GM19455 (cell line): ENCODE measurements around the gene SRPX.

Experiments used
- ATAC-seq: cut with Tn5 transposase; IDR thresholded peaks from one replicate; pipeline ENCODE4 v1.9.1; 2021; ENCODE audit not compliant: unreplicated experiment

SRPX gene

DNA sequence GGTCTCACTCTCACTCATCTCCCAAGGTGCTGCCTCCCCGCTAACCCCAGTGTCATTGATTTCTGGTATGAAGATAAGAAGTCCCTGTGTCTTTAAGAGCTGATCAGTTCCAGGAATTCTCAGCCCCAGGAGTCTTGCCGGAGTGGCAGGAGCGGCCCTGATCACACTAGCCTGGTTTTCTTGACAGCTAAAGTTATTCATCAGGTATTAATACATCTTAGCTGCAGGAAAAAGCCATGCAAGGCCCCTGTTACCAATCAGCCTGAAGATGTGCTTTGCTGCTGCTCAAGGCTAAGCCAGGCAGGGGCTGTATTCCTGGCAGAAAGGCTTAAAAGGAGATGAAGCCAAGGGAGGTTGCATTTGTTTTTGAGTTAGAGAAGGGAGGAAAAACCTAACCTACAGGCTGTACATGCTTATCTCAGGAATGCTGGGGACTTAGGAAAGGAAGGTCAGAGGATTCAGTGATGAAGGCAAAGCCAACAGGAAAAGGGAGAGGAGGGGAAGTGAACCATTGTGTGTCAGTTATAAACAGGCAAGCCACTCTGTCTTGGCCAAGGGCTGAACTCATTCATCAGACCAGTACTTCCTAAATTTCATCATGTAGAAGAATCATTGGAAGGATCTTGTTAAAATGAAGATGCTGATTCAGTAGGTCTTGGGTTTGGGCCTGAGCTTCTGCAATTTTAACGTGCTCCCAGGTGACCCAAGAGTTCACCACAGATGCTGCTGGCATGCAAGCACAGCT is 8.6 kb downstream of the SRPX start:
- no peak for ATAC-seq

DNA sequence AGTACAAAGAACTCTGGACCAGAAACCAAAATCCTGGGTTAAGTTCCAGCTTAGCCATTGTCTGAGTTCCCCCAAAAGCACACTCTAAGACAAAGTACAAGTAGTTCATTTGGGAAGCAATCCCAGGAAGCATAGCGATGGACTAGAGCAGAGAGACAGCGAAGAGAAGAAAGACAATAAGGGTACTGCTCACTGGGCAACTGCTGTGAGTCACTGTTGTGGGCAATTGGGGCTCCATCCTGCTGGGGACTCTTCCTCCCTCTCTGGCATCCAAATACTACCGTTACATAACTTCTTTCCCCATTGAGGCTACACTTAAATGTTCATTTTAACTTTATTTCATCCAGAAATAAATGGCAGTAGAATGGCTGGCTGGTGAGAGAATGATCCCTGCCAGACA is 14.1 kb downstream of the SRPX start:
- ATAC-seq = no peak

DNA sequence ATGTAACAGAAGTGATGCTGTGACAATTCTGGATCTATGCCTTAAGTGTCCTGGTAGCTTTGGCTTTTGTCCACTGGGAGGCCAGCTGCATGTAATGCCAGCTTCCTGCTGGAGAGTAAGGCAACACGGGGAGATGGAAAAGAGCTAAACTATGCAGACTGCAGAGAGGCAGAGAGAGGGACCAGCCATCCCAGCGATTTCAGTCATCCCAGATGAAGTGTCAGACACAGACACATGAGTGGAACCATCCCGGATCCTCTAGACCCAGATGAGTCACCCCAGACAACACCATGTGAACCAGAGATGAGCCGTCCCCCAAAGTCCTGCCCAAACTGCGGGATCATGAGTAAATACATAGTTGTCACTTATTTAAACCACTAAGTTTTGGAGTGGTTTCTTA is 14.6 kb downstream of the SRPX start:
- no peak for ATAC-seq

DNA sequence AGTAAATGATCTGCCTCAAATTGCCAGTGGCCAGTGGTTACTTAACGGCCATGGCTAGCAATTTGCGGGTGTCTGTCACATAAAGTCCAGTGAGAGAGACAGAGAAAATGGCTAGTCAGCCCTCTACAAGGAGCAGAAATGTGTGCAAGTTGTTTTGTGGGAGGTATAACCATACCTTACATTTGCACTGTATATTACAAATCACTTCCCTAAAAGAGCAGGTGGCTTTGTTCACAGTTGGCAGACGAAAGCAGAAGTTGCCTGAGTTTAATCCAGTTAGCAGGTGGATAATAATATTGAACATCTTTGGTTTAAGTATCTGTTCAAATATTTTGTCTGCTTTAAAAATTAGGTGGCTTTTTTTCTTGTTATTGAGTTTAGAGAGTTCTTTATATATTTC is 15.6 kb downstream of the SRPX start:
- ATAC-seq = no peak

DNA sequence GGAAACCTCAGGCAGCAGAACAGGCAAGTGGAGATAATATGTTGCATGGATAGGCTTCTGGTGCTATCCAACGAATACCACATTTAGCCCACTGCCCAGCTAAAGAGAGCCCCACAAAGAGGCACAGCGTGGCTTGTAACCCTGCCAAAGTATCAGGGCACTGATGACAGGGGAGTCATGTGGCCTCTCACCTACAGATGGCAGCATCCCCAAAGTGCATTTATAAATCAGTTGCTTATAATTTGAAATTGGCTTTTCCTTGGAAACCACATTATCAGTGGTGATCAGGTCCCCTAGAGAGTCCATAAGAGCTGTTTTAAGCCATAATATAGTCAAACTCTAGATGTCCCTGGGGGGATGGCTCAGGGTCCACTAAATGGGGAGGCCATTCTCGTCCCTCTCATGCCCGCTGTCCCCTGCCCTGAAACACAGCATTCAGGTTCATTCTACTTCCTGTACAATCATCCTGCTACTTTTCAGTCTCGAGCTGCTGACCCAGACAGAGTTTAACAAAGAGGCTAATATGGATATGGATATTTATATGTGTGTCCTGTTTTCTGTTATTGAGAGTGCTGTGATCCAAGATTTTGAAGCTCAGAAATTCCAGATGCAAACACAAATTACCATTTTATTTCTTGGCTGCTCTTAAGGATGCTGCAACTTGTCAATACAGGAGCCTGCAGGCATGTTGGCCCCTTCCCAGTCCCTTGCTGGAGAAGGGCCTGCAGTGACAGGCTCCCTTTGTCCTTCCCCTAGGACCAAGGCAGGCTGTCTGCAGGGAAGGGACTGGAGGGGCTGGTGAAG is 28.5 kb downstream of the SRPX start:
- no peak for ATAC-seq

DNA sequence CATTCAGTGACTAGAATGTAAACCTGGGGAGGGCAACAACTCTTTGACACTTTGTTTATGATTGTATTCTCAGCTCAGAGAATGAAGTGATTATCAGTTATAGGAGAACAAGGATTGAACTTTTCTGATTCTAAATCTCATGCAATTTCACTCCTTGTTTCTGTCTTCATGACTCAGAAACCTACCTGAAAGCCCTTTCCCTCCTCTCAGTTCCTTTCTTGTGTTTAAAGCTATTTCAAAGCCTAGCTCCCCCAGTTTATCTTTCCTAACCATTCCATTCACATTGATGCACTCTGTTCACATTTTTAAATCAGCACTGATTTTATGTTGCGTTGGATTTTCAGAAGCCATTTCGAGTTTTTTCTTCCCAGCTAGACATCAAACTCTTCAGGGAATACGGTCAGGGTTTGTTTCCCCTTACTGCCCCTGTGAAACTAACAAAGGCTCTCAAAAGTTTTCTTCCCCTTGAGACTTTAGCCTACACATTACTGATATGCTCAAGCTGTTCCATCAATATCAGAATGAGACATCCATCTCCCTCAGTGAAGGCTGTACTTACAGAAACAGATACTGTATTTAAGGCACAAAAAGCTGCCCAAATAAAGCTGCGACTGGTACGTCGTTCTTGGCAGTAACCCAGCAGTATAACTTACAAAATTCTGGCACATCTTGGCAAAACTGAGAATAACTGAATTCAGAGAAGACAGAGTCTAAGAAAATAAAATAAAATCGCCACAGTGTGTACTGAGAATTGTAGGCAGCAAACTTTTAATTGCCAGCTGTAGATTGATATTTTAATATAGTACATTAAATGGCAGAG is 31.0 kb downstream of the SRPX start:
- no peak for ATAC-seq

DNA sequence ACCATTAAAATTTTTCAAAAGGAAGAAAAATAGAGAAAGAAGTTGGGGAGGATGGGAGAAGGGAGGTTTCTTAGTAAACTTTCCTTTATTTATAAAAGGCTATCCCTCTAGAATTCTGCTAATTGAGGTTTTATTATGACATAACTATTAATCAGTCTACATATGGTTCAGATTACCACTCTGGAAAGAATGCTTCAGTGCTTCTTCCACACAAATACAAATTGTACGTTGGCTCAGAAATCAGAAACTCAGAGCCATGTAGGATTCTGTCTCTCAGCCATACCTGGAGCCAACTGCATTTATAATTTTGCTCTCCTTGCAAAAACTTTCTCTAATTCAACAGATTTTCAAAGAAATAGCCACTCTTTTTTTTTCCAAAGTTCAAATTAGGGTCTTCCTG is 37.1 kb downstream of the SRPX start:
- ATAC-seq = no peak

DNA sequence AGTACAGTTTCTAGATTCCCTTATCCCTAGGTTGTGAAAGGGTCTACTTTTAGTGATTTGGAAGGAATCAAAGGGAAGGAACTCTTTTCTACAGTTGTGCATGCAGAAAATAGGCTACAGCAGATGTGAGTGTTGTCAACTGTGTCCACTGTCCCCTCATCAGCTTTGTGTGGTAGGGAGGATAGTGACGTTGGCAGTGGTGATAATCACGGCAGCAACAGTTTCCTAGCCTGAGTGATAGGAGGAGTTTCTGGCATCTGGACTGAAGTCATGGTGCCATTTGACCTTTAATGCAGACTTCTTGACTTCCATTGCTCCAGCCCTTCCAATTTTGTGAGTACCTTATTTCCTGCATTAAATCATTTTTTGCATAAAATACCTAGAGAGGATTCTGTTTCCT is 39.3 kb downstream of the SRPX start:
- no peak for ATAC-seq

DNA sequence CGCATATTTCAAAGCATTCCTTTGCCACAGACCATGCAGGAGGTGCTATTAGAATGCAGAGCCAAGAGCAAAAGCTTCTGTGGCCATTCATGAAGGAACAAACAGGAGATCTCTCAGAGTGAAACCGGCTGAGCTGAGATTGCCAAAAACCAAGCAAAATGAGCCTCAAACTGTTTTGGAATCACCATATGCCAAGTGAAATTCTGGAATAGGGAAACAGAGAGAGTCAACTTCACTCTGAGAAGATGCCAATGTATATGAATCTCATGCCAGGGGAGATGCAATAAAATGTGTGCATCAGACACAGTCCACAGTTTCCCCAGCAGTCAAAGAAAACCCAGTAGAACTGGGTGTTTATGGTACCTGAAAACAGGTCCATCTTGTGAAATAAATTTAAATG is 42.3 kb downstream of the SRPX start:
- ATAC-seq = no peak

DNA sequence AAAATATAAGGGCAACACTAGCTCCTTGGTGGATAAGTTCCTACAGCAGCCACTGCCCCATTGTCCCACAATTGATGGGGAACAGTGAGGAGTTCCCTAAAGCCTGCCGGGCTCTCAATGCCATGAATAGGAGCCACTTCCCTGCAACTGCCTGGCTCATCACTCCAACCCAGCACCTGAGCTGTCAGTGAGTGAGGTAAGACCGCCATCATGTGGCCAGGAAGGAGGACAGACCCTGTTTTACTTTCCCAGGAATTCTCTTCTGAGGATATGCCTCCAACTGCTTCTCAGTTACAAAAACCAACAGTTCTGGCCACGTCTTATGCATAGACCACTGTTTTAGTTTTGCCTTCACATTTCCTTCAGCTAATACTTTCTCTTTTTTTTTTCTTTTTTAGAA is 45.5 kb downstream of the SRPX start:
- ATAC-seq = no peak

DNA sequence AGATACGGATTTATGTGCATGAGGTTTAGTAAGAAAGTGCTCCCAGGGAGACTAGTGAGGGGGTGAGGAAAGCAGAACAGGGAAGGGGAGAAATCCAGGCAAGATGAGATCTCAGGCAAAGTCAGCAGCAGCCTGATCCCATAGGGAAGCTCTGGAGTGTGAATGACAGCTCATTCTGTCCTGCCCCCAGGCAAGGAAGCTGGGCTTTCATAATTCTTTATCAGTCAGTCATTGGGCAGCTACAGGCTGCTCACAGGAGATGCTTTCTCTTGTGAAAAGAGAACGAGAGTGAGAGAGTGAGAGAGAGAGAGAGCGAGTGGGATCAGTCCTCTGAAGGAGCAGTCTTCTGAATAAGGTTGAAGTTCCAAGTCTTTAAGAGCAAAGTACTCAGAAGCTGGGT is 48.1 kb downstream of the SRPX start:
- ATAC-seq = no peak

DNA sequence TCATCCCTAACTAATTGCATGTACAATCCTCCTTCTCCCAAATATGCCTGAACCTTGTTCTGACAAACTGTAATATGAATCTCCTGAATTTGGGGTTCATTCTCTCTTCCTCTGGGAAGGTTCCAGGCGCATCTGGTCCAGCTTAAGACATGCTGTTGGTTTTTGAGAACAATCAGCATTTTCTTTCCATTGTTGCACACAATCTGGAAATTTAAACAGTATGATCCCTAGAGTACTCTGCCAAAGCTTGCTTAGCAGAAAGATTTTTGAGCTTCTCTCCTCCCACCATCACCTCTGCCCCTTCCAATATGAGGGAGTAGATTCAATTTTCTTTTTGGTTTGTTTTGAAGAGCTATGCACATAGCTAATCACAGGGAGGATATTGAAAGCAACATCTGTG is 50.1 kb downstream of the SRPX start:
- ATAC-seq = no peak

DNA sequence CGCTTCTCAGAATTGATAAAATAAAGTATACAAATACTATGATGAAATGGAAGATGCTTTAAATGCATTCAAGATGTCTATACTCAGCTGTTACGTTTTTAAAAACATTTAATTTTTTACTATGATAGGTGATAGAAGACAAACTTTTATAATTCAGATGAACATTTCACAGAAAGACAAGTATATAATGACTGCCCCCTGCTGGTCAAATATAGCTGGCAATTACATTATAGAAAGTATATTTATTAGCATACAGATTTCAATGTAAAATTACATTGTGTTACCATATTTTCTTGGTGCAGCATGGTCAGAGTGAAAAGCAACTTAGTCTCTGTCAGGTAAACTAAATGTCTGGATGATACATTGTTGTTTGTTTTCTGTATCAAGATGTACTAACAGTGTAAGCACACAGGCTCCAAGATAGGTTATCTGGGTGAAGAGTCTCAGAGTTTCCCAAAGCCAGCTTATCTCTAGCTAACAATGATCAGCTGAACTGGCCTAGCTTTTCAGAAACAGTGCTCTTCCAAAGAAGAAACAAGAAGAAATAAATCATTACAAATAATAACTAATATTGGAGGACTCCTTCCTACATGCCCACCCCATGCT is 54.1 kb downstream of the SRPX start:
- no peak for ATAC-seq

DNA sequence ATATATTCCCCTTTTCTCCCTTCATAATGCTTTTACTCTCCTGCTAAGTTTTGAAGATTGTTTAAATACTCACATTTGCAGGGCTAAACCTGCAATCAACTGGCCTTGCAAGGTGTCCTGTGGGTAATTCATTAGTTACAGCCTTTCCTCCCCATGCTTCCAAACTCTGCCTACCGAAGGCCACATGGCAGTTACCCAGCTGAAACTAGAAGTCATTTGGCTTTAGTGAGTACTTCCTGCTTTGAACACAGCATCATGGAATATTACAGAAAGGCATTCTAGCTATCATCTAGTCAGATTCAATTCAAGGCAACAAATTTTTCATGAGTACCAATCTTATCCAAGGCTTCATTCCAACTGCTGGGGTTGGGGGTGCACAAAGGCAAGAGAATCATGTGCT is 55.6 kb downstream of the SRPX start:
- ATAC-seq = no peak

DNA sequence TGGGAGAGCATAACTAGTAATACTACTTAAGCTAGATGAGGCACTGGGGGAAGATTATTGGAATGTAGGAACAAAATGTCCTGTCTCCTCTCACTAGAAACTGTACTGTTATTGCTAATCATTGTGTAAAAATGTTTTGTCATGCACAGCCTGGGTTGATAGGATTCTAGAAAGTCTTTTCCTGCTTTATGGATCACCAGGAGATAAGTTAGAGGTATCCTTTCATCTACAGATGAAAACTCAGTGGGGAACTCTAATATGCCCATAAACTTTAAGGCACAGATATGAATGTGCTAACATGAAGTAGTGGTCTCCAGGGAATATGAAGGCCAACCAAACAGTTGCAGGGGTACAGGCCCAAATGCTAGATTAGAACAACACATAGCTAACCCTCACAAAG is 57.5 kb downstream of the SRPX start:
- ATAC-seq = no peak

DNA sequence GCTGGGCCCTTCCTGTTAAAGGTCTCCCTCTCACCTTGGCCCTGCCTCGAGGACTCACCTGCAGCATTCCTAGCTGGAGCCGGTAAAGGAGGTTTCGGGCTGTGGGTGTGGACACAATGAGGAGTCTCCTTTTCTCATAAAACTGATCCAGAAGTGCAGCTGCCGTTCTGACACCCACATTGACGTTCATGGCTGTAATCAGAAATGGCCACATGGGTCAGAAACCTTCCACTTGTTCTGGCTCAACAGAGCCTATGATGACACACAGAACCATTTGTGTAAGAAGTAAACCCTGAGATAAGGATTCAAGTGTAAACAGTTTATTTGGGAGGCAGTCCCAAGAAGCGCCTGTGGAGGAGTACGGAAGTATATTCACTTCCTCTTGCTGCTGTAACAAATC is 63.8 kb downstream of the SRPX start:
- ATAC-seq = no peak

DNA sequence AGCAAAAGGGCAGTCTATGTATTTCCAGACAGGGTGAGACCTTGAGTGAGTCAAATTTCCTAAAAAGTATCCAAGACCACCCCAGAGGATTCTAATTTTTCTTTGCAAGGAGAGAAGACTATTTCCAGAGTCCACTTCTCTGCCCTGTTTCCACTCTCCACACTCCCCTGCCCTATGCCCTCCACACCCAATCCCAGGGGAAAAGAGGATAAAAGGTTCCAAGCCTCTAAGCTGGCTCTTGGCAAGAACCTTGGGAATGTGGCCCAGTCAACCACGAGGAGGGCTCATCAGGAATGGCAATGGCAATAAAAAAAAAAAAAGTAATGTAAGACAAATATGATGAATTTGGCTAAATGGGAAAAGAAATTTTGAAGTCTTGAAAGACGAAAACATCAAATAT is 65.9 kb downstream of the SRPX start:
- no peak for ATAC-seq

DNA sequence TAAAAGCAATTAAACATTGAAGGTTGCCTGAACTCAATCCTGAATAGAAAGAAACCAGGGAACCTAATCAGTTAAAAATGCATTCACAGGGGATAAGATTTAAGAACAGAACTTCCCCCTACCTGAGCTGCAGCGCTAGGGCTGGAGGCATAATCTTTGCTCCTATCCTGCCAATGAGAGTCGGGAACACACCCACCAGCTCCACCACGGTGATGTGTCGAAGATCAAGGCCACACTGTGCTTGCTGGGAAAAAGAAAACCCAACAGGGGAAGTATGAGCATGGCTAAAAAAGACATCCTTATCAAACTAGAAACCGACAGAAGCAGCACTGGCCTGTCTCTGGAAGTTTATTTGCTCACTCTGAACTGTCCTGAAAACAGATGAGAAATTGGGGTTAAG is 66.3 kb downstream of the SRPX start:
- no peak for ATAC-seq

DNA sequence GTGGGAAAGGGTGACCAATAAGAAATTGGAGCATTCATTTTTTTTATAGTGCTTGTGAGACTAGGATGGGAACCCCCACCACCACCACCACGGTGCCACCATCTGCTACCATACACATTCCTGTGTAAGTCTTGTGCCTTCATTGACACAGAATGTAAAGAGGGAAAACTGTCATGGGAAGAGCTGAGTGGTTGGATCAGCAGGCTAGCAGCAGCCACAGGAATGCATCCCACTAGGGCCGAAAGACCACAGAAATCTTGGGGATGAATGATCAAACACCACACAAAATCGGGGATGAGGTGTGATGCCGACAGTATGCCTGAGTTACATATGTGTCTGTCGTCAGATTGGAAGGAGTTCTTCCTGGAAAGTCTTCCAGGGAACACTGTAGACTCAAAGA is 69.2 kb downstream of the SRPX start:
- ATAC-seq = no peak

DNA sequence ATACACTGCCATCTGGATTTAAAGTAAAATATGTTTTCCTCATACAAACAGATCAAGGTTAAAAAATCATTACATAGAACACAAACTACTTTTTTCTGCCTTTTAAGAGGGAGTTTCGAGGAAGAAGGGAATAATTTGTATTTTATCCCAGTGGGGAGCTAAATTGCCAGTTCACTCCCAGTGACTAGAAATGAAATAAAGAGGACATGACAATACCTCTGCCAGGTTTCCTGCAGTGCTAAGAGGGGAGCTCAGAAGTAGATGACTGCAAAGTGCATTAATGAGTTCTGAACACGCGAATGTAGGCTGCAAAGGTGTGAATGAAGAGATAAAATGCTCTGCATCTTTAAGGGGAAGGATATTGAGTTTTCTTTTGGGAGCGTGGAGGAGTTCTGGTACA is 69.7 kb downstream of the SRPX start:
- no peak for ATAC-seq

DNA sequence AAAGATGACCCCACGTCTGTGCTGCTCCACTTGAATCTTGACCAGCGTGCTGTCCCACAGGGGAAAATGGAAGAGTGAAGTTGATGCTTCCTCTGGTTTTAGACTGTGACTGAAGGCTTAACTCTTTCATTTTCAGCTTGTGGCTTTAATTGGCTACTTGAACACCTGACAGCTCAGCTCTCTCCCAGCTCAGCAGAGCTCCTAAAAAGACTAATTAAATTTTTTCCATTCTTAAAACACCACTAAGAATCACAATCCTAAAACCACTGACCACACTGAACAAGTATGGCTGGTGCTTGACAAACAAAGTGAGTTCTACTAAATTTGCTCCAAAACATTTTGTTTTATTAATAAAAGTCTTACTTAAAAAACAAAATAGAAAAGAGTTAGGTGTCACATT is 71.7 kb downstream of the SRPX start:
- ATAC-seq = no peak
